ENCODE measurements around the gene DDR2.

DNA sequence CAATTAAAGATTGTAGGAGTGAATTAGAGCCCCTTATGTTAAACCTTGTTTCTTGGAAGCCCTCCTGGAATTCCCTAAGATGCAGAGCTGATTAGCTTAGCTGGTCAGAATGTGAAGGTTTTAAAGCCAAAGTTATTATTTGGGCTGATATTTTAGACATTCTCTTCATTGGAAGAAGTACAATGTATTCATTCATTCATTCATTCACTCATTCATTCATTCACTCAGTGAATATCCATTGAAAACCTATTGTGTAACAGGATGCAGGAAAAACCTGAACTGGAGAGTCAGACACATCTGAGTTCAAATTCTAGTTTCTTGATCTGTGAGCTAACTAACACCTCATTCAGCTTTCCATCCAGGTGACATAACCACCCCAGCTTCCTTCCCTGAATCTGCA lies 29.7 kb downstream of the DDR2 start:
- TF ChIP-seq, protein P1, sequence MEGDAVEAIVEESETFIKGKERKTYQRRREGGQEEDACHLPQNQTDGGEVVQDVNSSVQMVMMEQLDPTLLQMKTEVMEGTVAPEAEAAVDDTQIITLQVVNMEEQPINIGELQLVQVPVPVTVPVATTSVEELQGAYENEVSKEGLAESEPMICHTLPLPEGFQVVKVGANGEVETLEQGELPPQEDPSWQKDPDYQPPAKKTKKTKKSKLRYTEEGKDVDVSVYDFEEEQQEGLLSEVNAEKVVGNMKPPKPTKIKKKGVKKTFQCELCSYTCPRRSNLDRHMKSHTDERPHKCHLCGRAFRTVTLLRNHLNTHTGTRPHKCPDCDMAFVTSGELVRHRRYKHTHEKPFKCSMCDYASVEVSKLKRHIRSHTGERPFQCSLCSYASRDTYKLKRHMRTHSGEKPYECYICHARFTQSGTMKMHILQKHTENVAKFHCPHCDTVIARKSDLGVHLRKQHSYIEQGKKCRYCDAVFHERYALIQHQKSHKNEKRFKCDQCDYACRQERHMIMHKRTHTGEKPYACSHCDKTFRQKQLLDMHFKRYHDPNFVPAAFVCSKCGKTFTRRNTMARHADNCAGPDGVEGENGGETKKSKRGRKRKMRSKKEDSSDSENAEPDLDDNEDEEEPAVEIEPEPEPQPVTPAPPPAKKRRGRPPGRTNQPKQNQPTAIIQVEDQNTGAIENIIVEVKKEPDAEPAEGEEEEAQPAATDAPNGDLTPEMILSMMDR (IDR thresholded peaks at IDR 0.05) = no peak
- no peak for TF ChIP-seq POLR2A (IDR thresholded peaks at IDR 0.05)
- TF ChIP-seq POLR2AphosphoS5 (IDR thresholded peaks at IDR 0.05) = no peak
